ENCODE results near the gene C22orf23.
"Not testable (repeated sequence)": the region's sequence is repeated elsewhere in the genome, so short reads cannot be mapped to it uniquely, and the experiment has no call there.

GRCh38 chr22:37955825-37956397 is 2.5 kb upstream of the C22orf23 start:
- not testable (repeated sequence) for TF ChIP-seq CTCF, POLR2A, EP300 (IDR thresholded peaks at IDR 0.05)

Measured in ovary (tissue), 3 donors.